Body of pancreas (tissue), 4 donors: Measurements from ENCODE around the gene HTR1E.

Source experiments
- POLR2A ChIP-seq, 3 donors: fragments of 450-650 bp; IDR thresholded peaks; one replicate each; pipeline ENCODE4 v1.6.1; 2016; ENCODE audit warnings: antibody characterized with exemption in 3 of 3, mild to moderate bottlenecking in 2 of 3
- TF ChIP-seq, protein P1 (sequence below), 7 experiments: fragments of 450-650 bp in 4 of 7; fragments of 200-600 bp in 3 of 7; sonication (generic) in 3 of 7; IDR thresholded peaks; one replicate each; pipeline ENCODE4 v1.5.1; 2016 to 2019; ENCODE audit warnings: antibody characterized with exemption in 7 of 7

DNA sequence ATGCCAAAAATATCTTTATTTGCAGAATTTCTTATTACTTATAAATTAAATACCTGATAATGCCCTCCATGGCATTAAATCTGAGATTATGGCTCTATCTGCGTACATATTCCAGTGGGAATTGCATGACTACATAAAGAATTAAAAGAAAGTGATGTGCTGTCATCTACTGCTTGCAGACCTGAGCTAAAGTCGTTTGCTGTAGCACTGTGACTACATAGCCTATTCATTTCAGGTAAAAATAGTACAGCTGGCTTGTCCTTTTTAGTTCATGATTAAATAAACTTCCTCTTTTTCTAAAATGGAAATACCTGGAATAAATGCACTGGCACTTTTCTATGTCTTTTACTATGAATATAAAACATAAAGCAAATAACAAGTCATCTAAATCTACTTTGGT is 79.4 kb downstream of the HTR1E start:
- no peak for TF ChIP-seq POLR2A (IDR thresholded peaks at IDR 0.05)
- TF ChIP-seq, protein P1, sequence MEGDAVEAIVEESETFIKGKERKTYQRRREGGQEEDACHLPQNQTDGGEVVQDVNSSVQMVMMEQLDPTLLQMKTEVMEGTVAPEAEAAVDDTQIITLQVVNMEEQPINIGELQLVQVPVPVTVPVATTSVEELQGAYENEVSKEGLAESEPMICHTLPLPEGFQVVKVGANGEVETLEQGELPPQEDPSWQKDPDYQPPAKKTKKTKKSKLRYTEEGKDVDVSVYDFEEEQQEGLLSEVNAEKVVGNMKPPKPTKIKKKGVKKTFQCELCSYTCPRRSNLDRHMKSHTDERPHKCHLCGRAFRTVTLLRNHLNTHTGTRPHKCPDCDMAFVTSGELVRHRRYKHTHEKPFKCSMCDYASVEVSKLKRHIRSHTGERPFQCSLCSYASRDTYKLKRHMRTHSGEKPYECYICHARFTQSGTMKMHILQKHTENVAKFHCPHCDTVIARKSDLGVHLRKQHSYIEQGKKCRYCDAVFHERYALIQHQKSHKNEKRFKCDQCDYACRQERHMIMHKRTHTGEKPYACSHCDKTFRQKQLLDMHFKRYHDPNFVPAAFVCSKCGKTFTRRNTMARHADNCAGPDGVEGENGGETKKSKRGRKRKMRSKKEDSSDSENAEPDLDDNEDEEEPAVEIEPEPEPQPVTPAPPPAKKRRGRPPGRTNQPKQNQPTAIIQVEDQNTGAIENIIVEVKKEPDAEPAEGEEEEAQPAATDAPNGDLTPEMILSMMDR (IDR thresholded peaks at IDR 0.05) = no peak
